Spleen (tissue), 7 donors: ENCODE measurements around the gene ERBB4.

Experiments used
- POLR2AphosphoS5 ChIP-seq, 3 donors: sonication (generic); formaldehyde crosslinking; IDR thresholded peaks; one replicate each; pipeline ENCODE4 v1.5.1; 2017; ENCODE audit warnings: antibody characterized with exemption in 3 of 3
- TF ChIP-seq, protein P1 (sequence below), 11 experiments: fragments of 200-600 bp in 7 of 11; fragments of 450-650 bp in 4 of 11; sonication (generic) in 4 of 11; IDR thresholded peaks in 8 of 11; conservative IDR thresholded peaks in 3 of 11; 1 replicate in 7 of 11; 2 replicates in 4 of 11; pipeline versions ENCODE4 v1.4.0 to v1.8.0; 2016 to 2021; ENCODE audit warnings: antibody characterized with exemption in 11 of 11, inconsistent platforms in 4 of 11, mild to moderate bottlenecking in 1 of 11
- donor health status: DM: no; HTN: no; CAD: no; lungs with moderate emphysema.
- donor health status: DM: no; HTN: no; CAD: no.
- donor health status: DM: no; HTN: no; CAD: no.

DNA sequence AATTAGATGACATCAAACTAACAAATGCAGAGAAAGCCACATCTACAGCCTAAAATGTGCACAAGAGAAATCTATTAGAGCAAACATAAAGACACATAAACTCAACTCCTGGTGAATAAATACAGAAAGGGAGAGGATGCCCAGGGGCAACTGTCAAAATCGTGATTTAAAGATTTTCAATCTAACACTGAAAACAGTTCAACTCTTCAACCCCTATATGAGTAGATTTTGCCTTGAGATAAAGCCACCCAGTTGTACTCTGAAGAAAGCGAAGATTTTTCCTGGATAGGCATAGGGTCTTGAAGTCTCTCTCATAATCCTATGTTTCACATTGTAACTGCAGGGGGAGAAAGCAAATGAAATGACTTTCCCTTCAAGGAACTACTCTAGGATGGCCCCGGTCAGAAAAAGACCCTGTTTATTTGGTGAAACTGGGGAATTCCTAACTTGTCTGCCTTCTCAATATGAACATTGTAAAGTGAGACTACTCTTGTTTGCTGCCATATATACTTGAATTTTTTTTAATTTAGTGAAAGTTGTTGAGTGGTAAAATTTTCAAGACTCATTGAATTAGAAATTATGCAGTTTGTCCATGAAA lies 226.7 kb downstream of the ERBB4 start:
- no peak for TF ChIP-seq POLR2AphosphoS5 (IDR thresholded peaks at IDR 0.05)
- TF ChIP-seq, protein P1, sequence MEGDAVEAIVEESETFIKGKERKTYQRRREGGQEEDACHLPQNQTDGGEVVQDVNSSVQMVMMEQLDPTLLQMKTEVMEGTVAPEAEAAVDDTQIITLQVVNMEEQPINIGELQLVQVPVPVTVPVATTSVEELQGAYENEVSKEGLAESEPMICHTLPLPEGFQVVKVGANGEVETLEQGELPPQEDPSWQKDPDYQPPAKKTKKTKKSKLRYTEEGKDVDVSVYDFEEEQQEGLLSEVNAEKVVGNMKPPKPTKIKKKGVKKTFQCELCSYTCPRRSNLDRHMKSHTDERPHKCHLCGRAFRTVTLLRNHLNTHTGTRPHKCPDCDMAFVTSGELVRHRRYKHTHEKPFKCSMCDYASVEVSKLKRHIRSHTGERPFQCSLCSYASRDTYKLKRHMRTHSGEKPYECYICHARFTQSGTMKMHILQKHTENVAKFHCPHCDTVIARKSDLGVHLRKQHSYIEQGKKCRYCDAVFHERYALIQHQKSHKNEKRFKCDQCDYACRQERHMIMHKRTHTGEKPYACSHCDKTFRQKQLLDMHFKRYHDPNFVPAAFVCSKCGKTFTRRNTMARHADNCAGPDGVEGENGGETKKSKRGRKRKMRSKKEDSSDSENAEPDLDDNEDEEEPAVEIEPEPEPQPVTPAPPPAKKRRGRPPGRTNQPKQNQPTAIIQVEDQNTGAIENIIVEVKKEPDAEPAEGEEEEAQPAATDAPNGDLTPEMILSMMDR (IDR thresholded peaks at IDR 0.05 in 8 of 11, conservative IDR thresholded peaks at IDR 0.05 in 3 of 11) = no peak
